Amygdala (tissue), 56 donors: ENCODE data around the gene HINT2.
A peak's percentile ranks its signal among the peaks of the same experiment; 100 is the strongest.

Experiments
- DNase-seq, 56 donors: peaks; one replicate each; lab custom pipeline; 2025; lab: John Stamatoyannopoulos, UW

Gene HINT2

DNA sequence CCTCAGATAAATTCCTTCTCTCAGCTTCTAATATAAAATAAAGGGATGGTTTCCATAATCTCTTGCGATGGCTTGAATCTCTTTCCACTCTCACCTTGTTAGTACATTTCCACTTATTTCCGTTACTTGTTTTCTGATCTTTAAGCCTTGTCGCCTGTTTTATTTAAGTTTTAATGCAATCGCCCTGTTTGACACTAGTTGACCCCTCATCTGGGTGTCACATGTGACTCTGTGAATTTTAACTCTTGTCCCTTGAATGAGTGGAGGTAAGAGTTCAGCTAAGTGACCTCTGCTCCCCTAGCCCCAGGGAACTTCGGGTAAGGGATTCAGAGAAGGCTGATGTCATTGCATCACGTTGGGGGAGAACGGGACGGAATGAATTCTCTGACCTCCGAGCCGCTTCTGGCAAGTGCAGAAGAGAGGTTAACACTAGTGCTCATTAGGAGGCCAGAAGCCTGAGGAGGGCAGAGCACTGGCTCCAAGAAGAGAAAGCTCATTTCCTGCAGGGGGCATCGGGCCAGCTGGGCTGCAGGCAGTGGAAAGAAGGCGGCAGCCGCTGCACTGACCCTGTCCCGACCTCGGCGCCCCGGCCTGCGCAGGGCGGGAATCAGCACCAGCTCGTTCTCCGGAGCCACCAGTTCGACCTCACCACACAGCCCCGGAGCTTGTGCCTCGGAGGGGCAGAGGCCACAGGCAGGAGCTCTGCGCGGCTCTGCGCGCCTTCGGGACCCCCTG, 569 bp downstream of the HINT2 start:
- peak in 39 of 56 donors; percentile 25 to 79 (median 56) for DNase-seq

DNA sequence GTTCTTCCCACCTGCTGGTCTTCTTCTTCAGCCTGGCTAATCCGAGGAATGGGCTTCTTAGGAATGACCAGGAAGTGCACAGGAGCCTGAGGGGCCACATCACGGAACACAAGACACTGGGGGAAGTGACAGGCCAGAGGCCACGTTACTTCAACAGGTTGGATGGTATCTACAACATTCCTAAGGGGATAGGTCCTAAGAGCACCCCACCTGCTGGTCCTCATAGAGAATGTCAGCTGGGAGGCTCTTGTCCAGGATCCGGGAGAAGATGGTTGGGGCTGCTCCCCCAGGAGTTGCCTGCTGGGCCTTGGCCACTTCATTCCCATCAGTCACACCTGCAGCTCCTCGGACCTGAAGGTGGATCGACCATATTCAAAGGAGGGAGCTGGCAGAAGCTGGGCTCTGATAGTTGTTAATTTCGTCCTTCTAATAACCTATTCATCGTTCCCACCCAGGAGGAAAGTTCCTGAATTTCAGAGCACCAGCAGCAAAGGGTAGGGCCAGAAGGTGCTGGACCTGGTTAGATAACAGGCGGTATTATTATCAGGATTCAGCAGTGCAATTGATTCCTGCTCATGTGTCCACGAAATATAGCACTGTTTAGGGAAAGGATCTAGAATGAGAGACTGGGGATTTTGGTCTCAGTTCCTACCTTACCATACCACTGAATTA, 1.3 kb downstream of the HINT2 start:
- DNase-seq: no peak

DNA sequence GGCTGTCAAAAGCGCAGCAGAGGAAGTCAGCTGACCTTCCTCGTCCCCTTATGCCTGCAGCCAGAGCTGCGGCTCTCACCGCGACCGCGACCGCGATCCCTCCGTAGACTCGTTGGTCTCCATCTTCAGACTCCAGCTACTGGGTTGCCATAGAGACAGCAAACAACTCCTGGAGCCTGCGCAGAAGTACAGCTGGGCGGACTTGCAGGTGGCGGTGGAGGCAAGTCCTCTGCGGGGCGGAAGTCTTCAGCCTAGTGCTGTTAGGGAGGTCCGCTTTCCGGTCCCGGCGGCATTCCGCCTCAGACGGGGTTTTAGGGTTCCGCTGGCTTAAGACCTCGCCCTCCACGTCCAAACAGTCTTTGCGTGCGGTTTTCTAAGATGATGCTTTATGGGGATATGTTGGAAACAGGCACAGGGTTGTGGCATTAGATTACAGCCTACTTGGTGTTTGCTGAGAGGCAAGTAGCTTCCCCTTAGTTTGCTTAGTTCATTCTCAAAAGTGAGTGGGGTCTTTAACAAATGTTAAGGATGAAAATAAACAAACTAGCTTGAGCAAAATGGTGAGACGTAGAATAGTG, 2.7 kb downstream of the HINT2 start, which contains the start of gene SPAG8:
SPAG8 (minus strand) TSS at position 238 of the 578 bp plus-strand sequence; CDS start at position 123, 115 bp downstream.
- DNase-seq: peak; percentile 40 to 96 (median 90)

DNA sequence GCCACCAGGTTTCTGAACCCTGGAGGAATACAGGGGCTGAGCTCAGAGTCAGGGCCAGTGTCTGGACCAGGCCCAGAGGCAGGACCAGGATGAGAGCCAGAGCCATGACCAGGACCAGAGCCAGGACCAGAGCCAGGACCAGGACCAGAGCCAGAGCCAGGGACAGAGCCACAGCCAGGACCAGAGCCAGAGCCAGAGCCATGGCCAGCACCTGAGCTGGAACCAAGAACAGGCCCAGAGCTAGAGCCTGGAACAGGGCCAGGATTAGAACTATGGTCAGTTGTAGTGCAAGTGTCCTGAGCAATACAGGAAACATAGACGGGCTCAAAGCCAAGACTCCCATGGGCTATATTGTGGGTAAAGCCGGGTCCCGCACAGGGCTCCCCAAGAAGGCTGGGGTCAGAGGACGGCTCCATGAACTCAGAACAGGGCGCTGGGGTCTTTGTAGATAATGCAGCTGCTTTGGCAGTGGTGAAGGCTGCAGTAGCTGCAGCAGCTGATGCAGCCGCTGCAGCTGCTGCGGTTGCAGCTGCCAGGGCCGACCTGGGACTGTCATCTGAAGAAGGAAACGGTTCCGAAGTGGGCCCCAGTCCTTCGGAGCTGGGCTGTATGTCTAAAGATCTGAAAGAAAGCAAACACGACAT, 3.3 kb downstream of the HINT2 start:
- peak in 23 of 56 donors; percentile 11 to 88 (median 28) for DNase-seq

DNA sequence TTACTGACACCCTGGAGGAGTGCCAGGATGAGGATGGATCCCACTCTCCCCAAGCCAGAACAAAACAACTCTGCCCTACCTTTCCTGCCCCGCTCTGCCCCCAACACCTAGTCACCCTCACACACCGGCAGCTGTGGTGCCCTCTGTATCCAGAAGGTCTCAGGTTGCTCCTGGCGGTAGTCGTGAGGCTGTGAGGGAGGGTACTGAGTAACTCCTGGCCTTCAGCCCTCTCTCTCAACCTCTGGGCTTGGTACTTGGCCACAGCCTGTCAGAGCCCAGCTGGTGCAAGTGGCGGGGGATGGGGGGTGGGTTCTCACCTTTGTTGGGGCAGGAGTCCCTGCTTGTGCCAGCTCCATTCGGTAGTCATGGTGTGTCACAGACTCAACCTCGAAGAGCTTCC, 4.7 kb downstream of the HINT2 start:
- DNase-seq: no peak

DNA sequence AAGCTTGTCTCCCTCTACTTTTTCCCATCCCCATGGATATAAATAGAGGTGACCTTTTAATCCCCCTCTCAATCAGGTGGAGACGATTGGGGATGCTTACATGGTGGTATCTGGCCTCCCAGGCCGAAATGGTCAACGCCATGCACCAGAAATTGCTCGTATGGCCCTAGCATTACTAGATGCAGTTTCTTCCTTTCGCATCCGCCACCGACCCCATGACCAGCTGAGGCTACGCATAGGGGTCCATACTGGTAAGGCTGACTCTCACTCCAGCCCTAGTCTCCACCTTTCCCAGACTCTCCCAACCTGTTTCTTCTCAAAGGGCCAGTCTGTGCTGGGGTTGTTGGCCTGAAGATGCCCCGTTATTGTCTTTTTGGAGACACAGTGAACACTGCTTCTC, 6.4 kb downstream of the HINT2 start:
- no peak for DNase-seq

DNA sequence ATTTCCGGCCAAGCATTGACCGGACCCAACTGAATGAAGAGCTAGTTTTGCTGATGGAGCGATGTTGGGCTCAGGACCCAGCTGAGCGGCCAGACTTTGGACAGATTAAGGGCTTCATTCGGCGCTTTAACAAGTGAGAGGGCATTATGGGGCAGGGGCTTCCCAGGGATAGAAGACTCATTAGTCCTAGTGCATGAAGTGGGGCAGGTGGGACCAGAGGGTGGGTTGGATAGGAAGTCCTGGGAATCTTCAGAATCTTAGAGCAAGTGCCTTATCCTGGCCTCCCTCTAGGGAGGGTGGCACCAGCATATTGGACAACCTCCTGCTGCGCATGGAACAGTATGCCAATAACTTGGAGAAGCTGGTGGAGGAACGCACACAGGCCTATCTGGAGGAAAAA, 8.7 kb downstream of the HINT2 start:
- DNase-seq: no peak

DNA sequence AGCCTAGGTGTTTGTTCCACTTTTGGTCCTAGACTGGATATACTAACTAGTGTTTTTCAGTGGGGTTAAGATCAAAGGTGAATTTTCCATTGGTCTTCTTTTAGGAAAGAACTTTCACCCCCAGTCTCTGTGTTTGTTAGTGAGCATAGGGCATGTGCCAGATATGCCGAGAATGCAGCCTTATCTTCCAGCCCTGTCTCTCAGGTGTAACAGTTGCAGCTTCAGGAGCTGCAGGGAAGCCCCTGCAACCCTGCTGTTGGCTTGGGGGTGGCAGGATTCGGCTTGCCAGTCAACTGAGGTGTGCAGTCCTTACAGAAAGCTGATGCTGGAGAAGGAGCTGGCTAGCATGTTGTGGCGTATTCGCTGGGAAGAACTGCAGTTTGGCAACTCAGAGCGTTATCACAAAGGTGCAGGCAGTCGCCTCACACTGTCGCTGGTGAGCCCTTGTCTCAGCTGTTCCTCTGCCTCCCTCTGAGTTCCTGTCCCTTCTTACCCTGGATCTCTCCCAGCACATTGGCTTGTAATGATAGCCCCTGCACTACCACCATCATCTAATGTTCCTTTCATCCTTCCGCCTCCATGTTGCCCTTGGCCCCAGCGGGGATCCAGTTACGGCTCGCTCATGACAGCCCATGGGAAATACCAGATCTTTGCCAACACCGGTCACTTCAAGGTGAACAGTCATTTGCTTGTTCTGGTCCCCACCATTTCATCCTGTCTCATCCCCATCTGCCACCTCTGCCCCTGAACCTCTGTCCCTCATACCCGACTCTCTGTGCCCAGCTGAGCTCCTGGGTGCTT, 13.3 kb downstream of the HINT2 start:
- no peak for DNase-seq

DNA sequence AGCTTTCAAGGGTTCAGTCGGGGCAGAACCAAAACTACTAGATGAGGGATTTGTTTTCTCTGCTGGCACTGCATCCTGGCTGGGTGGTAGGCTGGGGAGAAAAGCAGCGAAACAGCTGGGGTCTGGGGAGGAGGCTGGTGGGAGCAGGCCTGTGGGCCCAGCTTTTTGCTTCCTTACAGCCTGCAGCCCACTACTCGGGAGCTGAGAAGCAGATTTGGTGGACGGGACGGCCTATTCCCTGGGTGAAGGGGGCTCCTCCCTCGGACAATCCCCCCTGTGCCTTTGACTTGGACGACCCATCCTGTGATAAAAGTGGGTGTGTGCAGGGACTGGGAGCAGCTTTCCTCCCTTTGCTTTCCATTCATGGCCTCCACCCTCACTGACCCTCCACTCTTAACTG, 14.3 kb downstream of the HINT2 start:
- no peak for DNase-seq

DNA sequence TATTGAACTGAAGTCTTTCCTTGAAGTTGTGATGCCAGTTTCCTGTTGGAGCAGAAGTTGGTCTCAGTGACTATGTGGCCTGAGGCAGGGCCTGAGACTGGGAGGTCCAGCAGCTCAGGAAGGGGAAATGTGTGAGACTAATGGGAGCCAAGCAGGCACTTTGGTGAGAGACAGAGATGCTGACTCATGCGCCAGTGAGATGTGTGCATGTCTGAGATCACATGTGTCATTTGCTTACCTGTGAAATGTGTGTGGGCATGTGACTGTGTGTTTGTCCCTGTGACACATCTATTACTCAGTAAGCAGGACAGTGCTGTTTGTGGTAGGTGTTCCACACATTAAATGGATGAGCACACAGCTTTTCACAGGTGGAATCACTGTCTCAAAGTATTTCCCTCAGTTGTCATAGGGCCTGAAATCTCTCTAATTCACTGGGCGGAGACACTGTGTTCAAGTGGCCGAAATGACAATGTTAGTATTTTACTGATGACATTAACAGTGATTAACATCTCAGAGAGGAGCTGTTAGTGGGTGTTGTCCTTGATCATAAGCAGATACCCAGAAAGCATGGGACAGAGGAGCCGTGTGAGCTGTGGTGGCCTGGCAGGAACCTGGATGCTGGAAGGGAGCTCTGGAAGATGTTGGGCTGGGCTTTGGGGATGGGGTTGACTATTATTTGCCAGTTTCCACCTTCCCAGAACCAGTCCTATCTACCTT, 16.0 kb downstream of the HINT2 start:
- no peak for DNase-seq

DNA sequence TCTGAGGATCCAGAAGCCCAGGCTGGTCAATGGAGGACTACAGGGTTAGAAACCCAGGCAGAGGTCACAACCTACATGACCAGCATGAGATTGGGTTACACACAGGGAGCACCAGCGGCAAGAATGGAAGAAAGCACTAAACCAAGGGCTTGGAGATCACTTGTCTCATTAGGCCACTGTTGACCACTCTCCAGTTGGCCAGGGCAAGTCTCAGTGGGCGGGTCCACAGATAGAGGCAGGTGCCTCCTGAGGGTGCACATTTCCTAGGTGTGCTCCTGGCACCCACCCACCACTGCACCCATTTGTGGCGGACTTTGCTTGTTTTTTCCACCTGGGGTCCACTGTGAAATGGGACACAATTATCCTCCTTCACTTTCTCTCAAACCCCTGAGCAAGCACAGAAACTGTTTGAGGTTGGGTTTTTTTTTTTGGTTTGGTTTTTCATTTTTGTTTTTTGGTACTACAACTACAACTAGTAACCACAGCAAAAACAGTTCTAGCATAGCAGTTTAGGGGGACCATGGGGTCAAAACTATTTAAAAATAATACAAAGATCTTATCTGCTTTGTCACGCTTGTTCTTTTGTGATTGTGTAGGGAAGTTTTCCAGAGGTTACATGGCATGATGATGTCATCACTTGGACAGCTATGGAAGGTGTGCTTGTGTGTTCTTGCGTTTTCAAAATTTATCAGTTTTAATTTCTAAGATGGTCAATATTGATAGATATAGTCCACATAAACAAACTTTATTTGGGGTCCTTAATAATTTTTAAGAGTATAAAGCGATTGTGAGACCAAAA, 17.3 kb downstream of the HINT2 start:
- no peak for DNase-seq

DNA sequence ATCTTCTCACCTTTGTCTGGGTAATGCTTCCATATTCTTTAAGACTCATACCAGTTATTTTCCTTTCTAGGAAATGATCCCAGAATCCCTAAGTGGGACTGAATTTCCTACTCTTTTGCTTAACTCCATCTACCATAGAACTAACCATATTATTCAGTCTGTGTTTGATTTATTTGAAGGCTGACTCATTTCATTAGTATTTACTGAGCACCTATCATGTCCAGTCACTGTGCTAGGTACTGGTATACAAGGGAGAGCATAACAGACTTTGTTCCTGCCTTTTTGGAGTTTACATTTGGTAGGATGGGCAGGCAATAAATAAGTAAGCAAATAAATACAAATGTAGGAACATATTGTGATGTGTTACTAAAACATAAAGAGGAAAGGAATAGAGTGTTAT, 19.1 kb downstream of the HINT2 start:
- no peak for DNase-seq

DNA sequence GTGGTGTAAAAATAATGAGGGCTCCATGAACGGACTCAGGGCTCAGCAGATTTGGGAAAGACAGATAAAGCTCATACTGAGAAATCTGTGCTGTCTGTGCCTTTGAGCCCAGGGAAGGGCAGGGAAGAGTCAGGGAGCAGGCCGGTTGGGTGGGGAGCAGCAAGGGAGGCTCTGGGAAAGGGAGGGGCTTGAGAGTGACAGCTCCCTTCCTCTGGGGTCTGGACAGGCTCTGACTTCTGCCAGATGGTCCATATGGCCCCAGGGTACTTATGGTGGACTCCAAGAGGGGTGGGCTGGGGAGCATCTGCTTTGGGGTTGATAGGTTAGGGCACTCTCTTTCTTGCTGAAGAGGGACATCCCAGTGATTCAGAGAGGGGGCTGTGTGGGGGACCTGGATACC, 21.4 kb downstream of the HINT2 start:
- no peak for DNase-seq

DNA sequence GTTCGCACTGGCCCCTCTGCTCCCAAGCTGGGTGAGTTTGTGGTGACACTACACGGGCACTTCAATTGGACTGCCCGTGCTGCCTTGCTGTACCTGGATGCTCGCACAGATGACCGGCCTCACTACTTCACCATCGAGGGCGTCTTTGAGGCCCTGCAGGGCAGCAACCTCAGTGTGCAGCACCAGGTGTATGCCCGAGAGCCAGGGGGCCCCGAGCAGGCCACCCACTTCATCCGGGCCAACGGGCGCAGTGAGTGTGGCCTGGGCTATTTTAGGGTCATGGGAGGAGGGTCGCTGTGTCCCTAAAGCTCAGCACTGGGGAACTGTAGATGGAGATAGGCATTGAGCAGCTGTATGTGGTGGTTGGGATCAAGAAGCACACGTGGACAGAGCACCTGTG, 22.0 kb downstream of the HINT2 start:
- DNase-seq: no peak

DNA sequence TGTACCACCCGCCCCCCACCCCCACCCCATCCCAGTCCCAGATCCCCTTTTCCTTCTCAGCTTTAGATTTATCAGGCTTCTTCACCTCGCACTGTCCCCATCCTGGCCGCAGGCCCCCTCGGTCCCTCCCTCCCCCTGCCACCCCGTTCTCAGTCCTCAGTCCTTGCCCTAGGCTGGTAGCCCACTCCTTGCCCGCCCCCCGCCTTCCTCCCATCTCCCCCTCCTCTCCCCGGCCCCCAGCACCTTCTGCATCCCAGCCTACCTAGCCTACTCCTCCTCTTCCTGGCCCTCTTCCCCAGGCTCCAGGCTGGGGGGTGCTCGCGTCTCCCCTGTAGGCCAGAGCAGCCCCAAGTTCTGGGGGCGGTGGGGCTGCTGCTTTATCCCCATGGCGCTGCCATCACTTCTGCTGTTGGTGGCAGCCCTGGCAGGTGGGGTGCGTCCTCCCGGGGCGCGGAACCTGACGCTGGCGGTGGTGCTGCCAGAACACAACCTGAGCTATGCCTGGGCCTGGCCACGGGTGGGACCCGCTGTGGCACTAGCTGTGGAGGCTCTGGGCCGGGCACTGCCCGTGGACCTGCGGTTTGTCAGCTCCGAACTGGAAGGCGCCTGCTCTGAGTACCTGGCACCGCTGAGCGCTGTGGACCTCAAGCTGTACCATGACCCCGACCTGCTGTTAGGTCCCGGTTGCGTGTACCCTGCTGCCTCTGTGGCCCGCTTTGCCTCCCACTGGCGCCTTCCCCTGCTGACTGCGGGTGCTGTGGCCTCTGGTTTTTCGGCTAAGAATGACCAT, 22.6 kb downstream of the HINT2 start:
- no peak for DNase-seq

DNA sequence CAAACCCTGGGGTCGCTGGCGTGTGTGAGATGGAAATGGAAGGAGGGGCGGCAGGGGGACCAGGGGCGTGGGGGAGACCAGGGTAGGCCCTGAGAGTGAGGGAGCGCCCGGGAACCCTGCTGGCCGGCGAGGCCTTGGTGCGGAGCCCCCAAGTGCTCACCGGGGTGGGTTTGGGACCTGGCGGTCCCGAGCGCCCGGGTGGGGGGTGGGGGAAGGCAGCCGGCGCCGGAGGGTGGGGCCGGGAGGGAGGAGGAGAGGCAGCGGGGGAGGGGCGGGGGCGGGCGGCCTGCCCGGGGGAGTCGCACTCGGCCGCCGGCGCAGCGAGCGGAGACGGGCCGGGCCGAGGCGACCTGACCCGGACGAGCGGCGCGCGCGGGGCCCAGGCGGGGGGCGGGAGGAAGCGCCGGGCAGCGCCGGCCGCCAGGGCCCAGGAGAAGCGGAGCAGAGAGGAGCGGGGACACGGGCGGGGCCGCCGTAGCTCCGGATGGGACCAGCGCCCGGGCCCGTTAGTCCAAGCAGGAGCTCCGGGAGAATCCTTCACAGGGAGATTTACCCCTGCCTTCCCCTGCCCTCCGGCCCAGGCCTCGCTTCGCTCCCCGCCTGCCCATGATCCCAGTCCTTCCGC, 23.4 kb downstream of the HINT2 start, which contains the start of gene NPR2:
NPR2 (plus strand) TSS at position 295 of the 625 bp plus-strand sequence. CDS start 818 bp downstream, outside the sequence.
- peak in 9 of 56 donors; percentile 12 to 61 (median 17) for DNase-seq
